Loucy (cell line): ENCODE results near the gene SCAPER.

Experiments
- H2AFZ ChIP-seq: fragments of 200-600 bp; sonication (generic); 2 replicates; pipeline ENCODE4 v1.6.0; 2016; ENCODE audit warnings: antibody characterized with exemption, mild to moderate bottlenecking, low read length, moderate library complexity
- H3F3A ChIP-seq: fragments of 200-600 bp; 2 replicates; pipeline ENCODE4 v1.6.0; 2016; ENCODE audit warnings: antibody characterized with exemption, low read depth, mild to moderate bottlenecking
- H3K27me3 ChIP-seq: fragments of 200-600 bp; sonication (generic); 2 replicates; pipeline ENCODE4 v1.6.1; 2014; ENCODE audit warnings: low read length, mild to moderate bottlenecking; ENCODE audit not compliant: insufficient read depth, poor library complexity, severe bottlenecking
- H3K36me3 ChIP-seq: fragments of 200-600 bp; sonication (generic); 2 replicates; pipeline ENCODE4 v1.6.1; 2016; ENCODE audit warnings: low read length; ENCODE audit not compliant: insufficient read depth
- H3K4me1 ChIP-seq: fragments of 200-600 bp; sonication (generic); 2 replicates; pipeline ENCODE4 v1.5.1; 2014; ENCODE audit warnings: low read length, mild to moderate bottlenecking; ENCODE audit not compliant: insufficient read depth, poor library complexity, severe bottlenecking
- H3K4me2 ChIP-seq: fragments of 200-600 bp; sonication (generic); 2 replicates; pipeline ENCODE4 v1.6.0; 2014; ENCODE audit warnings: antibody characterized with exemption, low read length, low read depth, mild to moderate bottlenecking; ENCODE audit not compliant: poor library complexity, severe bottlenecking
- H3K4me3 ChIP-seq: fragments of 200-600 bp; sonication (generic); 2 replicates; pipeline ENCODE4 v1.5.1; 2014; ENCODE audit warnings: low read length, mild to moderate bottlenecking, mixed read lengths; ENCODE audit not compliant: poor library complexity, severe bottlenecking
- H3K79me2 ChIP-seq: fragments of 200-600 bp; sonication (generic); 2 replicates; pipeline ENCODE4 v1.6.1; 2014; ENCODE audit warnings: low read length; ENCODE audit not compliant: insufficient read depth
- H3K9ac ChIP-seq: fragments of 200-600 bp; sonication (generic); 2 replicates; pipeline ENCODE4 v1.6.0; 2014; ENCODE audit warnings: mild to moderate bottlenecking, low read depth, low read length, moderate library complexity; ENCODE audit not compliant: poor library complexity, severe bottlenecking
- H3K9me2 ChIP-seq: fragments of 200-600 bp; sonication (generic); replicated peaks from 2 replicates; pipeline ENCODE4 v1.6.1; 2016; ENCODE audit warnings: low read depth, low read length, mixed read lengths
- H3K9me3 ChIP-seq: fragments of 200-600 bp; sonication (generic); 2 replicates; pipeline ENCODE4 v1.6.1; 2014; ENCODE audit warnings: mild to moderate bottlenecking, antibody characterized with exemption, low read length, low read depth; ENCODE audit not compliant: insufficient read depth
- H4K20me1 ChIP-seq: fragments of 200-600 bp; sonication (generic); 2 replicates; pipeline ENCODE4 v1.6.0; 2014; ENCODE audit warnings: antibody characterized with exemption, low read length, mild to moderate bottlenecking; ENCODE audit not compliant: insufficient read depth, poor library complexity, severe bottlenecking
- CTCF ChIP-seq: fragments of 200-600 bp; sonication (generic); conservative IDR thresholded peaks from 2 replicates; pipeline ENCODE4 v1.5.1; 2014; ENCODE audit warnings: mild to moderate bottlenecking, antibody characterized with exemption, low read length
- EZH2phosphoT487 ChIP-seq: fragments of 200-600 bp; IDR thresholded peaks from 2 replicates; pipeline ENCODE4 v1.6.1; 2018; ENCODE audit warnings: antibody characterized with exemption, mild to moderate bottlenecking, moderate library complexity, borderline replicate concordance

The SCAPER gene

GRCh38 chr15:76341366-76342057 lies 563.6 kb downstream of the SCAPER start:
- no peak overlapping the region for H3K4me2 ChIP-seq
- no peaks in the 10 kb centered on the region for H3K27me3 ChIP-seq
- H3K36me3 ChIP-seq: no peaks in the 10 kb centered on the region
- H3K9me3 ChIP-seq: no peaks in the 10 kb centered on the region
- no peaks in the 10 kb centered on the region for H4K20me1 ChIP-seq
- no peaks in the 10 kb centered on the region for H3K9me2 ChIP-seq
- no peak overlapping the region for H3K4me3 ChIP-seq
- no peak overlapping the region for H2AFZ ChIP-seq
- TF ChIP-seq EZH2phosphoT487 (no peak), CTCF (no peak)
- H3F3A ChIP-seq: no peaks in the 10 kb centered on the region
- no peaks in the 10 kb centered on the region for H3K4me1 ChIP-seq
- H3K9ac ChIP-seq: no peak overlapping the region
- no peaks in the 10 kb centered on the region for H3K79me2 ChIP-seq

- Histone ChIP-seq H2AFZ (no peak overlapping the region), H3K9me3 (no peaks in the 10 kb centered on the region), H3K9ac (no peak overlapping the region), H3K4me2 (no peak overlapping the region), H3K79me2 (no peaks in the 10 kb centered on the region), H3K36me3 (no peaks in the 10 kb centered on the region), H4K20me1 (no peaks in the 10 kb centered on the region), H3K9me2 (no peaks in the 10 kb centered on the region), H3K4me1 (no peaks in the 10 kb centered on the region), H3F3A (no peaks in the 10 kb centered on the region), H3K4me3 (no peak overlapping the region), H3K27me3 (no peaks in the 10 kb centered on the region)
- TF ChIP-seq EZH2phosphoT487 (no peak), CTCF (no peak)
Observed at GRCh38 chr15:76340803-76341365, 564.3 kb downstream of the SCAPER start.

- Histone ChIP-seq H3K36me3 (no peaks in the 10 kb centered on the region), H3K79me2 (no peaks in the 10 kb centered on the region), H3K27me3 (no peaks in the 10 kb centered on the region), H4K20me1 (no peaks in the 10 kb centered on the region), H3F3A (no peaks in the 10 kb centered on the region), H3K4me3 (no peak overlapping the region), H3K4me1 (no peaks in the 10 kb centered on the region), H3K9me3 (no peaks in the 10 kb centered on the region), H3K4me2 (no peak overlapping the region), H3K9me2 (no peaks in the 10 kb centered on the region), H3K9ac (no peak overlapping the region), H2AFZ (no peak overlapping the region)
- TF ChIP-seq CTCF: no peak
- no peak for TF ChIP-seq EZH2phosphoT487
Observed at GRCh38 chr15:76340198-76340802, 564.8 kb downstream of the SCAPER start.
